Calu3 (cell line): ENCODE data around the gene KIF12. TPM values are rescaled to one million over a fixed set of nuclear protein-coding genes. Genes with fewer than 3 reads are reported as not detected.

ENCODE experiments used
- BruUV-seq: library from RNA; stranded (reverse); fragments of 400-500 nt; replicated peaks from 2 replicates; lab custom pipeline; 2021; lab: Mats Ljungman, UMichigan
- CTCF ChIA-PET: fragments of 300-600 bp; sonication (Branson Sonifier 250); formaldehyde crosslinking; loops from one replicate; lab custom pipeline; 2022; ENCODE audit warnings: antibody characterized with exemption; lab: Charles Lee
- DNase-seq: peaks from one replicate; pipeline ENCODE4 v3.0.0; 2022
- H3K27ac Mint-ChIP-seq: one replicate; pipeline ENCODE4 v1.8.0; 2022; ENCODE audit warnings: mixed read lengths; ENCODE audit not compliant: unreplicated experiment
- H3K27me3 Mint-ChIP-seq: one replicate; pipeline ENCODE4 v1.8.0; 2022; ENCODE audit warnings: mixed read lengths; ENCODE audit not compliant: unreplicated experiment
- H3K36me3 Mint-ChIP-seq: one replicate; pipeline ENCODE4 v1.8.0; 2022; ENCODE audit warnings: mild to moderate bottlenecking, moderate library complexity, mixed read lengths; ENCODE audit not compliant: insufficient read depth, unreplicated experiment
- H3K4me1 Mint-ChIP-seq: one replicate; pipeline ENCODE4 v1.8.0; 2022; ENCODE audit warnings: mild to moderate bottlenecking, low read depth, mixed read lengths; ENCODE audit not compliant: unreplicated experiment
- H3K4me3 Mint-ChIP-seq: one replicate; pipeline ENCODE4 v1.8.0; 2022; ENCODE audit warnings: mild to moderate bottlenecking, low read depth, moderate library complexity, mixed read lengths; ENCODE audit not compliant: unreplicated experiment
- H3K9me3 Mint-ChIP-seq: one replicate; pipeline ENCODE4 v1.8.0; 2022; ENCODE audit warnings: low read depth, mixed read lengths; ENCODE audit not compliant: unreplicated experiment
- intact Hi-C: fragments of 100-400 bp; cut with micrococcal nuclease; formaldehyde crosslinking; loops from one replicate; pipeline ENCODE4 v1.10.0; 2022; ENCODE audit not compliant: unreplicated experiment
- total RNA-seq: library from RNA; stranded (reverse); gene quantifications from 2 replicates; pipeline ENCODE4 v1.2.3, GENCODE V29; 2022
- TF ChIP-seq, protein P1 (sequence below): fragments of 200-600 bp; IDR thresholded peaks from one replicate; pipeline ENCODE4 v1.8.0; 2022; ENCODE audit warnings: antibody characterized with exemption; ENCODE audit not compliant: unreplicated experiment

KIF12 gene
- total RNA-seq, 1 experiment from 2014 or later = 52.3 TPM

DNA sequence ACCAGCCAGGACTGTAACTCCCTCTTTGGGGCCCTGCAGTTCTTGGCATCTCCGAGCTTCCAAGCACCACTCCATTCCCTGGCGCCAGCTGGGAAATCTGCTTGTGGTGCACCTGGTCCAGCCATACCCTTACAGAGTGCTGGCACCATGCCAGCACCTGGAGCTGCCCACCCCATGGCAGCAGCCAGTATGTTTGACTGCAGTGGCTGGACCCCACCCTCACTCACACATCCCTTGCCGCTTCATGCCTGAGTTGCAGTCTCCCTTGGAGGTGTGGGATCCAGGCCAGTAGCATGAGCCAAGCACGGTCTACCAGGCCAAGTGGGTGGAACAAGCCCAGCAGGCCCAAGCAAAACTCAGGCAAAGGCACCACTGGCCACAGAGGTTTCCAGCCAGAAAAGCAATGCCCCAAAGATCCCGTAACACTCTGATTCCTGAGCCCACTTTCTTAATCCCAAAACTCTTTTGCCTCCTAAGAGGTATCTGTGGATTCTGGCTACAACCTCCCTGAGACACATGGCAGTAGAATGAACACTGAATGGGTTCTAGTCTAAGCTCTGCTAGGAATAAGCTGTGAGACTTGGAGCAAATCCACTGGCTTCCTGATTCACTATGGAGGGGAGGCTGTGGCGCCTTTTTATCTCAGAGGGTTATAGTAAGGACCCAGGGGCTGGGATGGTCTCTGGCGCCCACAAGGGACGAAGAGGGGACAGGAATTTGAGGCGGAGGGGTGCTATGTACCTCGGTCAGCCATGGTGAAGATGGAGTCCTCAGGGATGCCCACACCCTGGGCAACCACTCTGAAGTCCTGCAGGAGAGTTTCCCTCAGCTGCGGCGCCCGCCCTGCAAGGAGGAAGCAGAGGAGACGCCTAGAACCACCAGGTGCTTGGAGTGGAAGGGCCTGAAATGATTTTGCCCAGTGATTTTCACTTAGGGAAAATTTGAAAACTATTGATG lies 26.6 kb downstream of the KIF12 start:
- Mint-ChIP-seq H3K4me3 (no peak overlapping the region), H3K27me3 (no peaks in the 10 kb centered on the region), H3K9me3 (peaks cover 3% of the 10 kb centered on the region), H3K36me3 (no peaks in the 10 kb centered on the region), H3K27ac (no peak overlapping the region), H3K4me1 (peaks cover 8% of the 10 kb centered on the region)
- intact Hi-C loops = no loop called here
- TF ChIP-seq, protein P1, sequence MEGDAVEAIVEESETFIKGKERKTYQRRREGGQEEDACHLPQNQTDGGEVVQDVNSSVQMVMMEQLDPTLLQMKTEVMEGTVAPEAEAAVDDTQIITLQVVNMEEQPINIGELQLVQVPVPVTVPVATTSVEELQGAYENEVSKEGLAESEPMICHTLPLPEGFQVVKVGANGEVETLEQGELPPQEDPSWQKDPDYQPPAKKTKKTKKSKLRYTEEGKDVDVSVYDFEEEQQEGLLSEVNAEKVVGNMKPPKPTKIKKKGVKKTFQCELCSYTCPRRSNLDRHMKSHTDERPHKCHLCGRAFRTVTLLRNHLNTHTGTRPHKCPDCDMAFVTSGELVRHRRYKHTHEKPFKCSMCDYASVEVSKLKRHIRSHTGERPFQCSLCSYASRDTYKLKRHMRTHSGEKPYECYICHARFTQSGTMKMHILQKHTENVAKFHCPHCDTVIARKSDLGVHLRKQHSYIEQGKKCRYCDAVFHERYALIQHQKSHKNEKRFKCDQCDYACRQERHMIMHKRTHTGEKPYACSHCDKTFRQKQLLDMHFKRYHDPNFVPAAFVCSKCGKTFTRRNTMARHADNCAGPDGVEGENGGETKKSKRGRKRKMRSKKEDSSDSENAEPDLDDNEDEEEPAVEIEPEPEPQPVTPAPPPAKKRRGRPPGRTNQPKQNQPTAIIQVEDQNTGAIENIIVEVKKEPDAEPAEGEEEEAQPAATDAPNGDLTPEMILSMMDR = no peak
- BruUV-seq = no TSS peak
- no peak for DNase-seq
- CTCF ChIA-PET = no interaction called here

DNA sequence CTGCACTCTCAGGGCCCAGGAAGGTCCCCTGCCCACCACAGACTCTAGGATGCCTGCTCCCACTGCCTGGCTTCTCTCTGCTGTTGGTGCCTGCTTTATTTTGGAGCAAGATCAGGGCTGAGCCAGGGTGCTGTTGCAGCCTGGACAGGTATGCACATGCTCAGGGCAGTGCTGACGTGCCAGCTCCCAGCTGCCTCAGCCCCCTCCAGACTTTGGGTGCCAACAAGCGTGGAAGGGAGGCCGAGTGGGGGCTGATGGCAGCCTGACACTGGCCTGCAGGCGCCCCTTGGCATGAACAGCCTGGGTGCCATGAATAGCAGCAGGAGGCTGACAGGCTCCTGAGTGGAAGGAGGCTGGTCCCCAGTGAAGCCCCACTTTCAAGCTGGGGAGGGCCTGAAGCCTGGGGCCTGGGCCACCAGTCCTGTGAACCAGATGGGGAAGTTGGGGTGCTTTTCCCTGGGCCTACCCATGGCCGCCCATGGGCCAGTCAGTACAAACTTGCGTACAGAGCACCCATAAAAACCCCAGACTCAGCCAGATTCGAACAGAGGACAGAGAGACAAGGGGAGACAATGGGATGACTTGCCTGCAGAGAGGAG lies 27.8 kb downstream of the KIF12 start:
- no peak overlapping the region for H3K27ac Mint-ChIP-seq
- BruUV-seq = no TSS peak
- H3K36me3 Mint-ChIP-seq = no peaks in the 10 kb centered on the region
- H3K27me3 Mint-ChIP-seq = no peaks in the 10 kb centered on the region
- intact Hi-C loops = no loop called here
- no peak overlapping the region for H3K4me3 Mint-ChIP-seq
- no peak for DNase-seq
- peaks cover 3% of the 10 kb centered on the region for H3K9me3 Mint-ChIP-seq
- no peaks in the 10 kb centered on the region for H3K4me1 Mint-ChIP-seq
- CTCF ChIA-PET = no interaction called here
- TF ChIP-seq, protein P1 = no peak

DNA sequence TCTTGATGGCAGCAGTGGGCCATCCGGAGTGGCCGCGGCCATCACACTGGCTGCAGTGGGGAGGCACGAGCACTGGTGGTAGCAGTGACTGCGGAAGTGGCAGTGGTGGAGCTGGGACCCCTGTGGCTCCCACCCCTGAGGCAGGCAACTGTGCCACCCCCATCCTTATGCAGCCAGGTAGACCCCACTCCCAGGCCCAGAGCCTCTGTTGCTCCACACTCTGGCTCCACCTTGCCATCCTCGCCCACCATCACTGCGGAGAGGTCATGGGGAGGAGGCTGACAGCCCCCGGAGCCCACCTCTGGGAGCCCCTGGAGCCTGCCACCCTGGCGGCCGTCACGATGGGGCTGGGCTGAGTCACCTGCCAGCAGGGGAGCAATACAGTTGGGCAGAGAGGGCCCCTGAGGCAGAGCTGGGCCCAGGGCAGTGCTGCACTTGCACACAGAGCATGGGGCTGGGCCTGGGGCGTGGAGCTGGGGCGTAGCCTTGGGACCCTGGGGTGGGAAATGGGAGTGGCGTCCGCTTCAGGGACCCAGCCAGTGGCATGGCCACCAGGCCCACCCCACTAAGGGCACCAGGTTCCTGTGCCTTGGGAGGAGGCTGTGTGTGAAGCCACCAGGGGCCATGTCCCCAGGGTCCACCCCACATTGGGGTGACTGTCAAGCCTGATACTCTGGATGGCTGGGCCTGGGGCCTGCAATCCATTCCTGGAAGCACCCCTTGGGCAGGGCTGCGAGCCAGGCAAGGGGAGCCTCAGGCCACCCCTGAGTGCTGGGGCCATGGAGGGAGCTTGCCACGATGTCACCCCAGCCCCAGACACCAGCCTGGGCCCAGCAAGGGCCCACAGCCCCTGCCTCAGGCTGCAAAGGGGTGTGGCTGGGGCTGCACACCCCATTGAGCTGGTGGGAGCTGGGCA lies 28.6 kb downstream of the KIF12 start:
- CTCF ChIA-PET = interaction anchor here (0.6 kb wide), 1 partner anchor 56 kb away, joined by 7 read pairs; no protein-coding TSS in a partner anchor
- TF ChIP-seq, protein P1 = no peak
- intact Hi-C loops = no loop called here
- H3K9me3 Mint-ChIP-seq = peaks cover 3% of the 10 kb centered on the region
- no peaks in the 10 kb centered on the region for H3K27me3 Mint-ChIP-seq
- H3K4me1 Mint-ChIP-seq = no peaks in the 10 kb centered on the region
- no peak for DNase-seq
- no peak overlapping the region for H3K27ac Mint-ChIP-seq
- no peaks in the 10 kb centered on the region for H3K36me3 Mint-ChIP-seq
- H3K4me3 Mint-ChIP-seq = no peak overlapping the region
- no TSS peak for BruUV-seq
